Measurements from ENCODE around the gene CREB3L2. TPM values are rescaled to one million over a fixed set of nuclear protein-coding genes. Genes with fewer than 3 reads are reported as not detected.
A peak's percentile ranks its signal among the peaks of the same experiment; 100 is the strongest.

Gene CREB3L2
- polyA plus RNA-seq, 1 of the 3 experiments (the other 2 are of a cell fraction) = 22.9 TPM

GRCh38 chr7:137900137-137900536 lies 101.7 kb downstream of the CREB3L2 start (continued):
- no peak for TF ChIP-seq MAX (IDR thresholded peaks at IDR 0.05; ENCODE audit: low read depth)
- TF ChIP-seq GATA2 (CRISPR knock-in tag; IDR thresholded peaks at IDR 0.05) = no peak
- TF ChIP-seq REST (IDR thresholded peaks at IDR 0.05; ENCODE audit: low read depth, low read length) = no peak

DNA sequence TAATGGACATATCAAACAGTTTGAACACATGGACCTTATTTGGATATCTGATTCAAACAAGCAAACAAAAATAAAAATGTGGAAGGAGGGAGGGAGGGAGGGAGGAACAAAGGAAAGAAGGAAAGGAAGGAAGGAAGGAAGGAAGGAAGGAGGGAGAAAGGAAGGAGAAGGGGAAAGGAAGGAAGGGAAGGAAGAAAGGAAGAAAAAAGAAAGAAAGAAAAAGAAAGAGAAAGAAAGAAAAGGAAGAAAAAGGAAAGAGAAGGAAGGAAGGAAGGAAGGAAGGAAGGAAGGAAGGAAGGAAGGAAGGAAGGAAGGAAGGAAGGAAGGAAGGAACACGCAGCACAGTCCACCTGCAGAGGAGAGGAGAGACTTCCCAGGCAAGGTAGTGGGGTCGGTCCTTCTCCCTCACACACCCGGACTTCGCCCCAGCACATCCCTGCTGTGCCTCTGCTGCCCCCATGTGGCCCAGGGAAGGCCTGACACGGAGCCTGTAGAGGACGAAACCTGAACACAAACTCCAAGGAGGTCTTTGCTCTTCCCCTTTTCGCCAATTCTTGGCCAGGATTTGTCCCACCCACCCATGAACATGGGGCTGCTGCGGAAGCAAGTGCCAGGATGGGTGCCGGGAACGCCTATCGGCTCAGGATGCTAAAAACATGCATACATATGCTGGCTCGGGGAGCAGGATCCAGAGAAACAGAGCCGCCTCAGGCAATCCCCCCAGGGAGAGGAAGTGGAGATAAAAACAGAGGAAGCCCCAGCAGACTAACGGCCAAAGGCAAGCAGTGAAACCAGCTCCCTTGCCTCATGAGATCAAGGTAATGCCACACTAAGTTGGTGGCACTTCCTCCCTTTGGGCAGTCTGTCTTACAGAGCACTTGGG lies 102.8 kb downstream of the CREB3L2 start:
- Histone ChIP-seq H3K9me3 (no peaks in the 10 kb centered on the region), H3K27ac (ENCODE audit: low read depth in 2 of 2, low read length in 1 of 2) (peak overlapping the region; percentile 17 to 36; a peak in 3 of 4 replicates), H3K4me2 (peak overlapping the region; percentile 9; the same call in 1 of the 2 replicates), H3K9me2 (no peaks in the 10 kb centered on the region), H3K4me3 (ENCODE audit: low read depth in 2 of 2, low read length in 1 of 2) (no peak overlapping the region; a peak in 1 of 4 replicates), H4K20me1 (ENCODE audit: insufficient read depth) (no peaks in the 10 kb centered on the region), H3K27me3 (ENCODE audit: insufficient read depth) (no peaks in the 10 kb centered on the region), H3K9ac (peak overlapping the region; percentile 5; the same call in 1 of the 2 replicates), H3K4me1 (ENCODE audit: control insufficient read depth in 1 of 2, insufficient read depth in 2 of 2, low read depth in 1 of 2, low read length in 1 of 2) (peaks cover 0 to 8% of the 10 kb centered on the region in 2 experiments; a peak in 1 of 4 replicates), H2AFZ (ENCODE audit: low read depth) (no peak overlapping the region), H3K36me3 (replicated peaks in 1 of 2; ENCODE audit: control insufficient read depth in 1 of 2, insufficient read depth in 2 of 2, low read length in 1 of 2) (peaks cover 53 to 74% of the 10 kb centered on the region in 2 experiments), H3F3A (replicated peaks; ENCODE audit: insufficient read depth) (peaks cover 20% of the 10 kb centered on the region), H3K79me2 (ENCODE audit: insufficient read depth) (peaks cover 29% of the 10 kb centered on the region; the same call in 1 of the 2 replicates)
- DNase-seq = peak; percentile 89
- CTCF ChIA-PET = interaction anchor here (0.5 to 20.5 kb wide), 36 partner anchors 9 to 841 kb away, joined by 3 to 642 read pairs (median 4); partner anchors contain the start of gene CREB3L2
- 16% methylated on average over 14 of the region's 14 CpGs for WGBS (ENCODE audit: low lambda C conversion rate)
- POLR2A ChIA-PET = no interaction called here
- no peak for TF ChIP-seq YY1 (IDR thresholded peaks at IDR 0.05; ENCODE audit: low read depth)
- TF ChIP-seq MEF2A (IDR thresholded peaks at IDR 0.05; ENCODE audit: borderline replicate concordance, low read depth) = no peak
- TF ChIP-seq SIN3A (IDR thresholded peaks at IDR 0.05; ENCODE audit: borderline replicate concordance, low read depth, low read length) = no peak
- no peak for TF ChIP-seq IRF3 (IDR thresholded peaks at IDR 0.05; ENCODE audit: low read depth, low read length)
- no peak for TF ChIP-seq MAX (IDR thresholded peaks at IDR 0.05; ENCODE audit: low read depth)
- TF ChIP-seq RFX5 (IDR thresholded peaks at IDR 0.05; ENCODE audit: low read length) = no peak
- no peak for TF ChIP-seq RCOR1 (IDR thresholded peaks at IDR 0.05; ENCODE audit: low read length)
- TF ChIP-seq GABPA (IDR thresholded peaks at IDR 0.05; ENCODE audit: low read depth) = no peak
- TF ChIP-seq RXRA (IDR thresholded peaks at IDR 0.05; ENCODE audit: borderline replicate concordance, low read depth) = no peak
- no peak for TF ChIP-seq MXI1 (IDR thresholded peaks at IDR 0.05; ENCODE audit: low read depth, low read length)
- TF ChIP-seq FOSL2 (IDR thresholded peaks at IDR 0.05; ENCODE audit: borderline replicate concordance, low read depth) = no peak
- TF ChIP-seq NFIC (IDR thresholded peaks at IDR 0.05; ENCODE audit: borderline replicate concordance) = no peak
- TF ChIP-seq TAF1 (IDR thresholded peaks at IDR 0.05; ENCODE audit: borderline replicate concordance, low read depth, low read length) = no peak
- TF ChIP-seq SMC3 (IDR thresholded peaks at IDR 0.05; ENCODE audit: low read depth, low read length) = peak; percentile 100
- no peak for TF ChIP-seq JUND (IDR thresholded peaks at IDR 0.05)
- TF ChIP-seq, protein P1, sequence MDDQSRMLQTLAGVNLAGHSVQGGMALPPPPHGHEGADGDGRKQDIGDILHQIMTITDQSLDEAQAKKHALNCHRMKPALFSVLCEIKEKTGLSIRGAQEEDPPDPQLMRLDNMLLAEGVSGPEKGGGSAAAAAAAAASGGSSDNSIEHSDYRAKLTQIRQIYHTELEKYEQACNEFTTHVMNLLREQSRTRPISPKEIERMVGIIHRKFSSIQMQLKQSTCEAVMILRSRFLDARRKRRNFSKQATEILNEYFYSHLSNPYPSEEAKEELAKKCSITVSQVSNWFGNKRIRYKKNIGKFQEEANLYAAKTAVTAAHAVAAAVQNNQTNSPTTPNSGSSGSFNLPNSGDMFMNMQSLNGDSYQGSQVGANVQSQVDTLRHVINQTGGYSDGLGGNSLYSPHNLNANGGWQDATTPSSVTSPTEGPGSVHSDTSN (IDR thresholded peaks at IDR 0.05) = no peak
- TF ChIP-seq FOXJ3 (CRISPR knock-in tag; IDR thresholded peaks at IDR 0.05) = no peak; the same call in 1 of the 2 replicates
- no peak for TF ChIP-seq ZBTB33 (IDR thresholded peaks at IDR 0.05; ENCODE audit: borderline replicate concordance, low read depth)

All from SK-N-SH (cell line).